NB4 (cell line): ENCODE measurements around the gene CBFA2T2.

Experiments
- DNase-seq: peaks from one replicate; pipeline ENCODE4 v3.0.0; 2010; ENCODE audit warnings: low read depth
- H3K4me3 ChIP-seq: one replicate; pipeline ENCODE4 v1.5.1; 2011; ENCODE audit warnings: mild to moderate bottlenecking, low read depth, low read length, moderate library complexity
- CTCF ChIP-seq: IDR thresholded peaks from one replicate; pipeline ENCODE4 v1.5.1; 2012; ENCODE audit warnings: low read depth, low read length
- MAX ChIP-seq: IDR thresholded peaks from 2 replicates; pipeline ENCODE4 v1.6.1; 2011; ENCODE audit warnings: low read depth, low read length
- MYC ChIP-seq: IDR thresholded peaks from 2 replicates; pipeline ENCODE4 v1.6.1; 2011; ENCODE audit warnings: low read depth, low read length
- POLR2A ChIP-seq: IDR thresholded peaks from 2 replicates; pipeline ENCODE4 v1.6.1; 2011; ENCODE audit warnings: mild to moderate bottlenecking; ENCODE audit not compliant: insufficient read length; ENCODE audit errors: extremely low read depth

CBFA2T2 gene

GRCh38 chr20:33563788-33564187, 73.9 kb downstream of the CBFA2T2 start:
- H3K4me3 ChIP-seq: no peak overlapping the region
- DNase-seq: no peak
- TF ChIP-seq POLR2A (no peak), CTCF (no peak), MYC (no peak), MAX (no peak)

GRCh38 chr20:33566781-33567603, 77.1 kb downstream of the CBFA2T2 start:
- TF ChIP-seq CTCF: no peak
- TF ChIP-seq POLR2A: no peak
- TF ChIP-seq MAX: no peak
- TF ChIP-seq MYC: no peak
- no peak for DNase-seq
- no peak overlapping the region for H3K4me3 ChIP-seq

GRCh38 chr20:33567949-33568348, 78.1 kb downstream of the CBFA2T2 start:
- DNase-seq: no peak
- TF ChIP-seq MAX: no peak
- TF ChIP-seq POLR2A: no peak
- TF ChIP-seq MYC: no peak
- TF ChIP-seq CTCF: no peak
- H3K4me3 ChIP-seq: no peak overlapping the region

GRCh38 chr20:33568378-33568777, 78.5 kb downstream of the CBFA2T2 start:
- no peak for DNase-seq
- no peak overlapping the region for H3K4me3 ChIP-seq

More at GRCh38 chr20:33568378-33568777, 78.5 kb downstream of the CBFA2T2 start:
- TF ChIP-seq MYC (no peak), POLR2A (no peak), CTCF (no peak), MAX (no peak)
